Measurements from ENCODE around the gene LYPD6.
"Not testable (repeated sequence)": the region's sequence is repeated elsewhere in the genome, so short reads cannot be mapped to it uniquely, and the experiment has no call there.

LYPD6 gene

GRCh38 chr2:149330127-149331022 is at the start of gene LYPD6:
Gene LYPD6 (plus strand): TSS chr2:149330587. CDS start chr2:149437709, 107,122 bp downstream.
- DNase-seq: peak; percentile 64

GRCh38 chr2:149281441-149281840 is 48.9 kb upstream of the LYPD6 start:
- no peak for DNase-seq

- DNase-seq: no peak
These were observed 39.7 kb upstream of the LYPD6 start for GRCh38 chr2:149290662-149291061.

GRCh38 chr2:149291881-149292280 is 38.5 kb upstream of the LYPD6 start:
- no peak for DNase-seq

GRCh38 chr2:149296031-149296430 is 34.4 kb upstream of the LYPD6 start:
- DNase-seq: no peak

GRCh38 chr2:149307014-149307413 is 23.4 kb upstream of the LYPD6 start:
- no peak for DNase-seq

- DNase-seq: no peak
These were observed 20.0 kb upstream of the LYPD6 start for GRCh38 chr2:149310349-149310748.

GRCh38 chr2:149312039-149312438 is 18.3 kb upstream of the LYPD6 start:
- no peak for DNase-seq

GRCh38 chr2:149313512-149313972 is 16.8 kb upstream of the LYPD6 start:
- peak; percentile 6 for DNase-seq

- DNase-seq: no peak
These were observed 15.7 kb upstream of the LYPD6 start for GRCh38 chr2:149314687-149315086.

GRCh38 chr2:149315461-149315860 is 14.9 kb upstream of the LYPD6 start:
- no peak for DNase-seq

- not testable (repeated sequence) for DNase-seq
These were observed 11.8 kb upstream of the LYPD6 start for GRCh38 chr2:149318566-149318965.

- no peak for DNase-seq
These were observed 10.0 kb upstream of the LYPD6 start for GRCh38 chr2:149320362-149320761.

- no peak for DNase-seq
These were observed 1.3 kb upstream of the LYPD6 start for GRCh38 chr2:149329068-149329467.

- peak; percentile 67 for DNase-seq
These were observed 779 bp upstream of the LYPD6 start for GRCh38 chr2:149329489-149330126.

GRCh38 chr2:149331023-149331400 is 625 bp downstream of the LYPD6 start:
- no peak for DNase-seq

GRCh38 chr2:149332364-149332763 is 2.0 kb downstream of the LYPD6 start:
- no peak for DNase-seq

GRCh38 chr2:149333636-149334035 is 3.2 kb downstream of the LYPD6 start:
- no peak for DNase-seq

GRCh38 chr2:149334156-149334555 is 3.8 kb downstream of the LYPD6 start:
- no peak for DNase-seq

GRCh38 chr2:149339324-149339723 is 8.9 kb downstream of the LYPD6 start:
- DNase-seq: no peak

- DNase-seq: no peak
These were observed 12.1 kb downstream of the LYPD6 start for GRCh38 chr2:149342509-149342908.

- DNase-seq: no peak
These were observed 13.7 kb downstream of the LYPD6 start for GRCh38 chr2:149344105-149344504.

GRCh38 chr2:149346272-149346671 is 15.9 kb downstream of the LYPD6 start:
- no peak for DNase-seq

GRCh38 chr2:149348291-149348690 is 17.9 kb downstream of the LYPD6 start:
- no peak for DNase-seq

Data from NCI-H510A (cell line).